IPS DF 4.7 (cell line): ENCODE data around the gene ESRP2.

ENCODE experiments used
- DNase-seq: peaks from one replicate; pipeline ENCODE4 v3.0.0-alpha.2; 2013; ENCODE audit warnings: low spot score; ENCODE audit errors: extremely low read depth

The ESRP2 gene

DNA sequence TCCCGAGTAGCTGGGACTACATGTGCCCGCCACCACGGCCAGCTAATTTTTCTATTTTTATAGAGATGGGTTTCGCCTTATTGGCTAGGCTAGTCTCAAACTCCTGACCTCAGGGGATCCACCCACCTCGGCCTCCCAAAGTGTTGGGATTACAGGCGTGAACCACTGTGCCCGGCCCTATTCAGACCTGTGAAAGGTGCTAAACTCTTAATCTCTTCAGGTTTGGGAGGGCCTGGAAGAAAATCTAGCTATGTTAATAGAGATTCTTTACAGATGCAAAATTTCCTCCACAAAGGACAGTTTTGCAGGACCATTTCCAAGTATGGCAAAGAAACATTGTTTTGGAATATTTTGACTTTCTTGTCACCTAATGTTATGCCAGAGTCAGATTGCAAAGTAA, 6.2 kb upstream of the ESRP2 start:
- no peak for DNase-seq

DNA sequence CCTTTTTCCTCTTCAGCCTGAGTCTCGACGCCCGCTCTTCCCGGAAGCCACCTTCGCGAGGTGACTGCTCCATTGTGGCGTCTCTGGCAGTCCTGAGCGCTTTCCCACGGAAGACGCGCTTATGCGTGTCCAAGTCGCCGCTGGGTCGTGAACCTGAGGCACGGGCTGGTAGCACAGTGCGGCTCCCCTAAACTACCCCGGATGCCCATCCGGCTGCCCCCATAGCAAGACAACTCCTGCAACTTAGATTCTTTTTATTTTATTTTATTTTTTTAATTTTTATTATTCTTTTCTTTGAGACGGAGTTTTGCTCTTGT, 2.1 kb upstream of the ESRP2 start:
- DNase-seq: no peak

DNA sequence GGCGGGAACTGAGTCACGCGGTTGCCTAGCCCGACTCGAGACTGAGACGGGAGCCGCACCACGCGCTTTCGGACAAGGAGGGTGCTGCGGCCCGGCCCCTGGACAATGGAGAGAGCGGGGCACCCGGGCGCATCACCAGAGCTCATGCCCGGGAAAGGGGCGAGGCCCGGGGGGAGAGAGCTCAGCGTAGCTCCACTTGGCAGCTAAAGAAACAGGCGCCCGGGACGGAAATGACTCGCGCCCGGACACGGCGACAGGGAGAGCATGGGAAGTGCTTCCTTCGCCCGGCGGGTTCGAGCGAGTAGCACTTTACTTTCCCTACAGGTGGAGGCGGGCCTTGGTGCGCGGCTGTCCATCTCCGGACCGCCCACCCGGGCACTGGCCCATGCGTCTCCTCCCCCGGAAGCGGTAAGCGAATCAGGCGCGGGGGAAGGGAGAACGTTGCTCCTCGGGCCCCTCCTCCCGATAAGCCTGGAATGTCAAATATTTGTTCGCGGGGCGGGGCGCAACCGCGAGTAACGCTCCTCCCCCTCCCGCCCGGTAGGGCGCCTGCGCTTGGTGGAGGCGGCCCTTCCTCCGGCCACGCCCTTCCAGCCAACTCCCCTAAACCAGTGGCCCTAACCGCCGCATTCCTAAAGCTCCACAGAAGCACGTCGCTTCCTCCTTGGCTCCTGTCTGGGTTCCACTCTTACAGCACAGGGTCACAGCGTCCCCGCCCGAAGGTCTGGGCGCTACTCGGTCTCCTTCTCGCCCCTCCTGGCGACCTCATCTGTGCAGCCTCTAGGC, 1.5 kb upstream of the ESRP2 start:
- no peak for DNase-seq

DNA sequence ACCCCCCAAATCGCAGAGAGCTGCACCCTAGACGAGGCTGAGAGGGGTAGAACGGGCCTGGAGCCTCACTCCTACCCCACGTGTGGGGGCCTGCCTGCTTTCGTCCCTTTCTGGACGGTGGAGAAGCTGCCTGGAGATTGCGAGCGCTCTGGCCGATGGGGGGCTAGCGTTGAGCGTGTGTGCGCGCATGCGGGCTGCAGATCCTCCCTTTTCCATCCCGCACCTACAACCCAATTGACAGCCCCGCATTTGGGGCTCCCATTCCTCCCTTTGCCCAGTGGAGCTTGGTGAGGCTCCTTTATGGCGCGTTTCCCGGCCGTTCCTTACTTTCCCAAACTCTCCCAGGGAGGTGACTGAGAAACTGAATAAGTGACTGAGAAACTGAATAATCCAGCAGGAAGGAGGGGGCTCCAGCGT, 907 bp upstream of the ESRP2 start:
- DNase-seq: no peak

DNA sequence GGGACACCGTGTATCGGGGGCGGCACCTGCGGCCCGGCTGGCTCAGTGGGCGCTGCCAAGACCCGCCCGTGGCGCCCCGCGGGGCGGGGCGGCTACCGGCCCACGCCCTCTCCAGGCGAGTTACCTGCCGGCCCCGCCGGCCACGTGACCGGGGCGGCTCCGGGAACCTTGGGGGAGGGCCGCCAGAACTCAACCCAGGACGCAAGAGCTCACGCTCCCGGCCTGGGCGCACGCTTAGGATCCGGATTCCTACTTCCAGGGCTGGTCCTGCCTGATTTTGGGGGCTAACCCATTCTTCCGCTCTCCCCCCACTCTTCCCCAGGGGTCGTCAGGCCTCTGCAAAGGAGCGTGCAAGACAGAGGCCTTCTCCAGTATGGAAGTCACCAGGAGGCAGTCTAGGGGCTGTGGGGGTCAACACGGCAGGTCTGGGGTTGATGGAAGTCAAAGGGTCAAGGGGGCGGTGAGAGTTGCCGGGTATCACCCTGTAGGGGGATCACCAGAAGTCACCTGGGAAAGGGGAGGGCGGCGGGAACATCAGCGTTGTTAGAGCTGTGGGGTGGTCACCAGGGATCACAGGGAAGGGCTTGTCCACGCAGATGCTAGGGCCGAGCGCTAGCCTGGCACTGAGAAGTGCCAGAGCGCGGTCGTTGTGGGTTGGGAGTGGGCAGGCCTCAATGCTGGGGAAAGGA, 354 bp upstream of the ESRP2 start:
- no peak for DNase-seq

DNA sequence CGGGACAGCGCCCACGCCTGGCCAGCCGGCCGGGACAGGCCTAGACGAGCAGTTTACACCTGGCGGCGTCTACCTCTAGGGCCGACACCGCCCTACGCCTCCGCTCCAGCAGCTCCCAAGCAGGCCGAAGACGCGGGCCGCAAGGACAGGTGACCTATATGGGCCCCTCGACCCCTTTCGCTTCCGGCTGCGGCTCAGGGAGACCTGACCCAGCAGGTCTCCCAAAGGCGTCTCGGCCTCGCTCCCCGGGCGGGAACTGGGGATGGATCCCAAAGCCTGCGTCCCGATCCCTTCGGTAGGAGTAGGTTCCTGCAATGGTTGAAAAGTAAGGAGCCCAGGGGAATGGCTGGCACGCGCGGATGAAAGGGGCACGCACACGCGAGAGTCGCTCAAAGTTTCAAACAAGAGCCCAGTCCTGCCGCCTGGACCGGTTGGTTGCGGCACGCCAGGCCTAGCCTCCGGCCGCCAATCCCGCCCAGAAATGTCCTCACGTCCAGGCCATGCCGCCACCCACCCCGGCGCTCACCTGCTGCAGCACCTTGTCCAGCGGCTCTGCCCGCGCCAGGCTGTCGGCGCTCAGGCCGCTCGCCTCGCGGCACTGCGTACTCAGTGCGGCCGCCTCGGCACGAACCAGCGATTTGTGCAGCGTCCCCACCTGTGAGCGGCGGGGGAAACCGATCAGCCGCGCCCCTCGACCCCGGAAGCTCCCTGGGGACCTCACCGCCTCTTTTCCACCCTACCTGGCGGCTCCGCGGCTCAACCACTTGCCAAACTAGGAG, 630 bp downstream of the ESRP2 start:
- DNase-seq: no peak

DNA sequence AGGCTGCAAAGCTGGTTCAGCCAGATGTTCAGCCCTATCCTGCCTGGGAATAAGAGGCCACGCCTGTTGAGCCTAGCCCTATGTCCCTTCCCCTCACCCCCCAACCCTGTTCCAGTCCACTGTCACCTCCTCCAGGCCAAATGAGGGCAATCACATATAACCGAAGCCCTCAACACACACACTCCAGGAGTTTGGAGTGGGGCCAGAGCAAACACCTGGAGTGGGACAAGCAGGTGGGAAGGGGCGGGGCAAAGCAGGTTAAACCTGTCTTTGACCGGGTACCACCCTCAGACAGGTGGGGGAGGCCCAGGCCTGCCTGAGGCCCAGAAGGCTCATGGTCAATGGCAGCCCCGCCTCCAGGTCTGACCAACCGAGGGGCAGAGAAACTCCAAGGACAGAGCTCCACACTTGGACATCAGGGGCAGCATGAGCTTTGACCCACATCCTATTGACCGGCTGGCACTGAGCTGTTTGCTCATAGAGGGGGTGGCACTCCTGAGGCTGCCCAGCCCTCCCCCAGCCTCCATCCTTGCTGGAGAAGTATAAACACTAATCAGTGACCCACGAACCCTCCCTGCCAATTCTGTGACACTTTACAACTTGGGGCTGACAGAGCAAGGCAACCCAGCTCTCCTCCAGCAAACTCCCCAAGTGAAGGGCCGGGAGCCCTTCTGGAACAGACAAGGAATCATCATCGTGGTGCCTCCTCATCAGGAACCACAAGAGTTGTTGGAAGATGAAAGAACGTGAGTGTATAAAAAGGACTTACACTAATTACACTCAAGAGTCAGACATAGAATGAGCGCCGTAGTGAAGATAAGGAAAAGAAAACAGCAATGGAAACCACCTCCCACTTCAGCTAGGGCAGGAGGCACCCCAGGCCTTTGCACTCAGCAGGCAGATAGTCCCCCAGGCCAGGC, 1.5 kb downstream of the ESRP2 start:
- DNase-seq: no peak

DNA sequence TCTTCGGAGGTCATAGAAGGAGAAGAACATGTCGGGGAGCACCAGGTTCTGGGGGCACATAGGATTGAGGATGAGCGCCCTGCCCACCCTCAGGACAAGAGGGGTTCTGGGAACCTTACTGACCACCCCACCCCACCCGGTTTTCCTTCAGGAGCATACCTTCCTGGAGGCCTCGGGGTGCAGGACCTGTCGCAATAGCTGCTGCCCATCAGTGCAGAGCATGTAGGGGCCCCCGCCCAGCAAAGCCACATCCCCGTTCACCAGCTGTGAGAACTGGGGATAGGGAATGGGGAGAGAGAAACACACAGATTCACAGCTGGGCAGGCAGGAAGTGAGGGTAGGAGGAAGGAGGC, 2.1 kb downstream of the ESRP2 start:
- no peak for DNase-seq

DNA sequence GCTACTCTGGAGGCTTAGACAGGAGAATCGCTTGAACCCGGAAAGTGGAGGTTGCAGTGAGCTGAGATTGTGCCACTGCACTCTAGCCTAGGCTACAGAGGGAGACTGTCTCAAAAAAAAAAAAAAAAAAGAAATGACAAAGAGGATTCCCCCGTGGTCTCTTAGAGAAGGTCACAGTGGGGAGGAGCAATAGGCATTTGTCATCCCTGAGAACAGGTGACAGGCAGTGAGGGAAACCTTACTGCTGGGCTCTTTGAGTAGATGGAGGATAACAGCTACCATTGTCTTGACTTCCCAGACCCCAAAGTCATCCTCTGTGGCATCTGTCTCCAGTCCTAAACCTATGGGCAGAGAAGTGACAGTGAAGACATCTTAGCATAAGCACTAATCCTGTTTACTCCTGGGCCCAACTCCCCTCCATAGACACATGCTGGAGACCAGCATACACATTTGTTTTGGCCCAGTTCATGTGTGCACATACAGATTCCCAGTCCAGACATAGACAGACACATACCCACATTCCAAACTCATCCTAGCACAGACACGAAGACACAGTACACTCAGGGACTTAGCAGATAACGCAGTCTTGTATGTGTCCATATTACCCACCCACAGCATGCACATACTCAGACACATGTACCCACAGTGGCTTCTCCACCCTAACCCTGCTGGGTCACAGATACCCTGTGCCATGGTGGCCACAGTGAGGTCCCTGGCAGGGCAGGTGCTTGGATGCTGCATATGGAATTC, 2.7 kb downstream of the ESRP2 start:
- DNase-seq: no peak

DNA sequence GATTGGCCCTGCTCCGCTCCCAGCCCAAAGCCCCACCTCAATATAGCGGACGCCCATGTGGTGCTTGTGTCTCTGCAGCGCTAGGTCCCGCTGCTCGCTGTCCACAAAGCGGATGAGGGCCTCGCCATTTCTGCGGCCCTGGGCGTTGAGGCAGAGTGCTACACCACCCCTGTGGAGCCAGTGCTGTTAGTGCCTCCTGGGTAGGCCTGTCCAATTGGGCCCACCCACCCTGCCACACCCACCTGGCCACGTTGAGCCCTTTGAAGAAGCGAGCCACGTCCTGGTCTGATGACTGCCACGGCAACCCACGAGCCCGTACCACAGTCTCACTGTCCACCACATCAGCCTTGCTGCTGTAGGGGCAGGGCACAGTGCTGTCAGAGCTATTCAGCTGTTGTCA, 3.6 kb downstream of the ESRP2 start:
- no peak for DNase-seq

DNA sequence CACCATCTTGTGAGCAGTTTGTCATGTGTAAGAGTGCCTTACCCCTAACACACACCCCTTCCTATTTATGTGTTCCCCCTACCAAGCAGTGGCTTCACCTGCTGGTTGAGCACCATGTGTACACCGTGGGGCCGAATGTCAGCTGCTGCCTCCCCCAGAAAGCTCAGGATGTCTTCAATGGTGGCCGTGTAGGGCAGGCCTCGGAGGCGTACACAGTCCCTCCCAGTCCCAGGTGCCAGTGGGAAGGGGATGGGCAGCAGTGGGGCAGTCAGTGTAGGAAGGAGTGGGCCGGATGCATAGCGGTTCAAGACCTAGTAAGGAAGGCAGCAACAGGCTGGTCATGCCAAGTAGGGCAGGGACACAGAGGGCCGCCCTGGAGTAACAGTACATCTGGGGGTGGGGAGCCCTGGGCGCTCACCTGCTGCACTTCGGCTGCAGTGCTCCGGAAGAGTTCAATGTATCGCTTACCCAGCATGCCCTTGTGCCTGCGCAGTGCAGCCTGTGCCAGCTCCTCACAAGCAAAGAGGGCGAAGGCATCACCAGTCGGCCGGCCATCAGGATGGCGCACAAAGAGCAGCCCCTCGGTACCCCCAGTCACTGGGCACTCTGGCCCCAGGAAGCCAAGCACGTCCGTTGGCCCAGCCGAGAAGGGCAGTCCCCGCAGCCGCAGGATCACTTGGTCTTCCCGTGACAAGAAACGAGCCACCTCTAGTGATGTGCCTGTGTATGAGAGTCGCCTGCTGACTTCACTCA, 4.4 kb downstream of the ESRP2 start:
- no peak for DNase-seq

DNA sequence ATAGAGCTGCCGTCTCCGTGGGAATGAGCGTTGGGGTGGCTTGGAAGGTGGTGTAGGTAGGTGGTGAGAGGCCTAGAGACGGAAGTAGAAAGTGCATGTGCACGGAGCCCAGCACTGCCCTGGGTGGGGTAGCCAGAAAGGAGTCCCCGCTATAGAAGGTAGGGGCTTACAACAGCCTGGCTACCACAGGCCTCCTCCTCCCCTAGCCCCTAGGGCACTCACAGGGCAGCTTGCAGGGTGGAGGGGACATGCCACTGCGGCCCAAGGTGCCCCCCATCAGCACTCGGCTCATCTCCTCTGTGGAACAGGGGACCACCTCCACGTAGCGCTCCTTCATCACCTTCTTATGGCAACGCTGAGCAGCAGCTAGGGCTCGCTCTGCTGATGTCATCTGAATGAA, 5.0 kb downstream of the ESRP2 start:
- no peak for DNase-seq

DNA sequence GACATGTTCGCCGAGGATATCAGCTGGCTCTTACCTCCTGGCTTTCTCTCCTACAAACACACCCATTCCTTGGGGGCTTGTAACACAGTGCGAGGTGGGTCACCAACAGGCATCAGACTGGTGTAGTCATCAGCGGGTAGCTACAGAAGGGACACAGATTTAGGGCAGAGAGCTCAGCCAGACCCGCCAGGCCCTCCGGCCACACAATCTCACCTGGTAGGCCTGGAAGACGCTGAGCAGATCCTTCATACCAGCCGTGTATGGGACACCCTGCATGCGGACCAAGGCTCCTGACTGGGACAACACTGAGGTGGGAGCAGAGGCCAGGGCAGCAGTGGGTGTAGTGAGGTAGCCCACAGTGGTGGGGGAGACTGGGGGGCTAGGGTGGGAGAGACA, 5.8 kb downstream of the ESRP2 start:
- DNase-seq: no peak

DNA sequence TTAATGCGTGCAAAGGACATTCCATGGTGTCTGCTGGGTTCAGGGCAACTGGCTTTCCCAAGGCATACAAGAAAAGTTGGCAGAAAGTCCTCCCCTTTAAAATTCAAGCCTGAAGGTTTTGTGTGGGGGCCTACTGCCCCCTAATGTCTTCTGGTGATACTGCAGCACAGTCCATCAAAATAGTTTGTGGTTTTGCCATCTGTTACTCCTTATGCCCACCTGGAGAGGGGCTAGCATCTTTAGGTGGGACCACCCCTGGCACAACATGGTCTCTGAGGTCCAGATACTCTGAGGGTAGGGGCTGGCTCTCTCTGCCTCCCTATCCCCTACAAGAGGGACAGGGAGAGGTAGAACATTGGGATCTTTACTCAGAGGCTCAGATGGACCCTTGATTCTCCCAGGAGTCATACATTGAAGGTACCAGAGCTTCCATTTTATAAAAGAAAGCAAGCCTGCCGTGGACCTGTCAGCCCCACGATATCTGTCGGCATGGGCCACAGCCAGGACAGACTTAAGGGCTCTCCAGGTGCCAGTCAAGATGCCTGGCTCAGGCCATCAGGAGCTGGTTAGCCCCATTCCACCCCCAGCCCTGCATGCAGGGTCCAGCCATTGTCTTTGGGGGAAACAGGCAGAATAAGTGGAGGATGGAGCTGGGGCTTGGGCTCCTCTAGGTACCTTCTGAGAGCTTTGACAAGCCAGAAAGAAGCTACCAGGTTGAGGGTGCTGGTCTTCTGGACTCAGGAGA, 6.3 kb downstream of the ESRP2 start:
- DNase-seq: no peak

DNA sequence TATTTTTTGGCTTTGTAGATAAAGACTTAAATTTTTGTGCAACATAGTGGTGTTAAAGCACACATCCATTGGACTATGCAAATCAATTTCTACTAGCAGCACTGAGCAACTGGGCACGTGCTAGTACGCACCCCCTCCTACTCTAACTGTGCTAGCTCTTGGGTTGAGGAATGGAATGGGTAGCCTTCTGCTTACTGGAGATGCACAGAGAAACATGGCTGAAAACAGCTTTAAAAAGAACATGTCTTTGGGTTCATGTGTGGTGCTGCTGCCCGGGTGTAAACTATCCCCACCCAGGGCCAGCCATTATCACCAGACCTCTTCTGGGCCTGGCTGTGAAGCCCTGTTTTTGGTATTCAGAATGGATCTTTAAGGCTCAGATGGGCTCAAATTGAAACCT, 7.3 kb downstream of the ESRP2 start:
- DNase-seq: no peak

DNA sequence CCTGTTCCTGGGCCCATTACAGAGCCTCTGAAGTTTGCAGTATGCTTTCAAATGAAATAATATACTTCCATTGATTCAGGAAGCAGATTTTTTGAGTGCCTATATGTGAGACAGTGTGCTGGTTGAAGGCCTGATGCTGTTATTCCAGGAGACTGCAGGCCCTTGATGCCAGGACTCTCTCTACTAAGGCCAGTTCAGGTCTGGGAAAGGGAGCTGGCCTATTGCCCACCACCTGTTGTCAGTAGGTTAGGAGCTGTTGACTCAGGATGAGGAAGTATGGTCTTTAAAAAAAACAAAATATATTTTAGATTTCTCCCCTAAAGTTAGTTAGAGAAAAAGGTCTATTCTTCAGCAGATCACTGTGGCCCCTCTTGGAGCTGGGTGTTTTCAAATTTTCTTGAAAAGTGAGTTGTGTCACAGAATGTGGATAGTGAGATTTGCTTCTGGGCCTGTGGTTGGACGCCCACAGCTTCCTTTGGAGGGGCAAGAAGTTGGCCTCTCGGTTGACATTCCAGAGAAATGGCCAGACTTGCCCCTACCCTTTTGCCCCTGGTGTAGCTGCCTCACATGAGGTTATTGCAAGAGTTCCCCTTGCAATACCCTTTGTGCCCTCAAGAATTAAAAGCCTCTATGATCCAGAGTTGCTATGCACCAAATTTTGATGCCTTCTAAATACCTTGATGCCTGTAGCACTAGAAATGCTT, 7.9 kb downstream of the ESRP2 start:
- DNase-seq: no peak

DNA sequence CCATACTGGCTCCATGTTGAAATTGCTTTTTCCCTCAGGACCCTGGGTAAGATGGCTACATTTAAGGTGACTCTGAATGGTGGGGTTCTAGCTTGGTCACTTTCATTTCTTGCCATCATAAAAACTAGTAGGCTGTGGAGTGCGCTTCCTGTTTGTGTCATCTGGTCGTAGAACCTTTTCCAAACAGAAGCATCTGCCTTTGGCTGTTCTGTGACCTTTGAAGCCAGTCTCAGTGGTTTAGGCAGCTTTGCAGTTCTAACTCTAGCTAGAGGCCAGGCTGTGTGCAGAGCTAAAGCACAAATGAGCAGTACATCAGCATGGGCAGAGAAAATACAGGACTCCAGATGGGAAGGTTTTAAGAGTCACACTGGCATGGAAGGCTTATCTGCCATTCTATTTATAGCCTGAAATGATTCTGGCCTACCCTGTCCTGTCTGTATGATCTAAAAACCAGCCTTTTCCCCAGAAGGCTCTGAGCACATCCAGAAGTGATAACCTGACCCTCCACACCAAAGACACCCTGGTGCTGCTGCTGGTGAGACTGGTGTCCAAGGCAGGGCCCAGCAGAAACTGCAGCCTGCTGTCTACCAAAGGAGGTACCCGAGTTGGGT, 8.6 kb downstream of the ESRP2 start:
- DNase-seq: no peak

DNA sequence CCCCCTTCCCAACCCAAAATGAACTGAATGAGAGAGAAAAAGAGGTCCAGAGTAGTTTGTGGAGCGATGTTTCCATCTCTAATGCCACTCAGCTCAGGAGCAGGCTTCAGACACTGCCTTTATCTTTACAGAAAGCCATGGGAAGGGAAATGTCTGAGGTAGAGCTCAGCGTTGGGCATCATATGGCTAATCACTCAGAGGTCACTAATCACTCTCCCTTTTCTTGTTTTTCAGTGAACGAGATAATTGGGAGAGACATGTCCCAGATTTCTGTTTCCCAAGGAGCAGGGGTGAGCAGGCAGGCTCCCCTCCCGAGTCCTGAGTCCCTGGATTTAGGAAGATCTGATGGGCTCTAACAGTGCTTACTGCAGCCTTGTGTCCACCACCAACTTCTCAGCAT, 9.8 kb downstream of the ESRP2 start:
- DNase-seq: no peak
